K562 (cell line): ENCODE measurements around the gene ERAL1. TPM values are rescaled to one million over a fixed set of nuclear protein-coding genes. Genes with fewer than 3 reads are reported as not detected.

Source experiments
- ATAC-seq: fragments of 200-7000 bp; cut with Tn5 transposase; 3 replicates; pipeline ENCODE4 v1.9.1; 2020; ENCODE audit warnings: moderate library complexity
- BruUV-seq: library from RNA; stranded (reverse); fragments of 400-500 nt; replicated peaks from 2 replicates; lab custom pipeline; 2021; lab: Mats Ljungman, UMichigan
- CTCF ChIA-PET: fragments of 300-600 bp; formaldehyde crosslinking; extraction: SDS; loops from one replicate; lab custom pipeline; 2021; ENCODE audit warnings: low intra/inter-chr PET ratio; lab: Yijun Ruan, JAX
- POLR2A ChIA-PET: fragments of 300-600, 350-650 bp; sonication (Branson Sonifier 250); formaldehyde crosslinking; extraction: SDS; loops from one replicate; lab custom pipeline; 2021; ENCODE audit warnings: antibody characterized with exemption, inconsistent platforms; lab: Yijun Ruan, JAX
- DNase-seq, 4 experiments: peaks; one replicate each; pipeline versions ENCODE4 v3.0.0 to v3.0.0-alpha.2; 2011 to 2018; ENCODE audit warnings: low spot score in 3 of 4, mixed read lengths in 3 of 4; ENCODE audit errors: extremely low read depth in 1 of 4
- FAIRE-seq: peaks from 2 replicates; lab custom pipeline; 2011; peaks lifted over from hg19 to GRCh38; lab: Jason Lieb, UNC
- H2AFZ ChIP-seq: 2 replicates; pipeline ENCODE4 v1.6.0; 2011; ENCODE audit warnings: low read depth, low read length, control low read depth, inconsistent platforms
- H3K27ac ChIP-seq: fragments of 200-600 bp; 3 replicates; pipeline ENCODE4 v1.8.0; 2011; ENCODE audit warnings: low read depth, mild to moderate bottlenecking, control low read depth, inconsistent platforms, low read length, moderate library complexity, mixed read lengths; ENCODE audit errors: extremely low read depth
- H3K27me3 ChIP-seq, 2 experiments: fragments of 300-600 bp in 1 of 2; 2 replicates in 1 of 2; 3 replicates in 1 of 2; pipeline versions ENCODE4 v1.6.0 to v1.8.0; 2011; ENCODE audit warnings: inconsistent platforms in 2 of 2, low read length in 2 of 2, mild to moderate bottlenecking in 1 of 2, mixed read lengths in 1 of 2, moderate library complexity in 1 of 2; ENCODE audit not compliant: control insufficient read depth in 2 of 2, insufficient read depth in 2 of 2
- H3K36me3 ChIP-seq: fragments of 300-600 bp; 3 replicates; pipeline ENCODE4 v1.8.0; 2011; ENCODE audit warnings: mild to moderate bottlenecking, low read length, inconsistent platforms; ENCODE audit not compliant: control insufficient read depth, insufficient read depth
- H3K4me1 ChIP-seq, 2 experiments: fragments of 200-600 bp in 1 of 2; replicated peaks in 1 of 2; 2 replicates in 1 of 2; 3 replicates in 1 of 2; pipeline versions ENCODE4 v1.5.1 to v1.8.0; 2011; ENCODE audit warnings: inconsistent platforms in 2 of 2, low read length in 2 of 2, mild to moderate bottlenecking in 1 of 2, mixed read lengths in 1 of 2, moderate library complexity in 1 of 2; ENCODE audit not compliant: control insufficient read depth in 2 of 2, insufficient read depth in 2 of 2
- H3K4me2 ChIP-seq: 2 replicates; pipeline ENCODE4 v1.6.1; 2011; ENCODE audit warnings: low read length, control low read depth, inconsistent platforms, mixed read lengths; ENCODE audit not compliant: insufficient read depth
- H3K4me3 ChIP-seq: fragments of 200-600 bp; sonication (generic), shearing (Covaris generic); 2 replicates; pipeline ENCODE4 v1.5.1; 2016; ENCODE audit warnings: control low read depth, inconsistent platforms
- H3K79me2 ChIP-seq: fragments of 200-600 bp; 3 replicates; pipeline ENCODE4 v1.8.0; 2011; ENCODE audit warnings: low read length, inconsistent platforms; ENCODE audit not compliant: control insufficient read depth, insufficient read depth
- H3K9ac ChIP-seq, 2 experiments: 2 replicates each; pipeline versions ENCODE4 v1.6.0 to v1.6.1; 2011; ENCODE audit warnings: low read depth in 2 of 2, low read length in 2 of 2, control low read depth in 1 of 2, inconsistent platforms in 1 of 2, mild to moderate bottlenecking in 1 of 2, mixed read lengths in 1 of 2; ENCODE audit not compliant: insufficient read depth in 1 of 2
- H3K9me1 ChIP-seq: one replicate; pipeline ENCODE4 v1.6.0; 2011; ENCODE audit warnings: inconsistent platforms, mild to moderate bottlenecking, low read length, moderate library complexity; ENCODE audit not compliant: control insufficient read depth, insufficient read depth
- H3K9me3 ChIP-seq: replicated peaks from 2 replicates; pipeline ENCODE4 v1.5.1; 2011; ENCODE audit warnings: low read depth, low read length, inconsistent platforms; ENCODE audit not compliant: control insufficient read depth, insufficient read depth
- H4K20me1 ChIP-seq: replicated peaks from 2 replicates; pipeline ENCODE4 v1.6.1; 2011; ENCODE audit warnings: low read length, inconsistent platforms, mixed read lengths; ENCODE audit not compliant: control insufficient read depth, insufficient read depth
- JUND ChIP-seq, 2 experiments: IDR thresholded peaks; 2 replicates in 1 of 2; 3 replicates in 1 of 2; pipeline ENCODE4 v1.6.1; 2011; ENCODE audit warnings: borderline replicate concordance in 2 of 2, low read depth in 2 of 2, low read length in 2 of 2, improper control_type of control experiment in 1 of 2, missing biosample characterization in 1 of 2, missing genetic modification characterization in 1 of 2, missing genetic modification reagents in 1 of 2
- NFRKB ChIP-seq: fragments of 450-650 bp; IDR thresholded peaks from 2 replicates; pipeline ENCODE4 v1.6.1; 2016; ENCODE audit warnings: low read depth
- SMAD4 ChIP-seq: fragments of 250-450 bp; sonication (Bioruptor Pico); conservative IDR thresholded peaks from 2 replicates; pipeline ENCODE4 v1.8.0; 2021; ENCODE audit warnings: inconsistent platforms, mild to moderate bottlenecking, moderate library complexity
- SREBF2 ChIP-seq: sonication (generic); formaldehyde crosslinking; IDR thresholded peaks from 2 replicates; pipeline ENCODE4 v1.4.0; 2020; ENCODE audit warnings: mild to moderate bottlenecking, missing genetic modification reagents
- WGBS: fragments of 100-300 bp; shearing (Covaris generic); methylation state at CpG from one replicate; pipeline ENCODE4 v1.1.6; 2016; ENCODE audit warnings: low coverage, mixed read lengths; ENCODE audit not compliant: insufficient coverage; ENCODE audit errors: missing lambda C conversion rate; 5-methylcytosine and 5-hydroxymethylcytosine counted together
- in situ Hi-C: fragments of 300-500 bp; cut with MboI; formaldehyde crosslinking; loops from 4 replicates; pipeline ENCODE4 v1.15.0; 2018; ENCODE audit warnings: inconsistent platforms, mixed read lengths
- intact Hi-C: fragments of 100-400 bp; cut with micrococcal nuclease; formaldehyde crosslinking; loops from 2 replicates; pipeline ENCODE4 v1.14.2; 2022
- polyA plus RNA-seq, 8 experiments: library from polyadenylated mRNA; depleted of rRNA in 4 of 8; stranded (reverse) in 5 of 8; unstranded in 3 of 8; fragments of >200 nt; fragmentation: Nextera tagmentation in 2 of 8; fragmentation: Illumina TruSeq in 1 of 8; extraction: Ambion mirVana in 2 of 8; extraction: Trizol in 1 of 8; gene quantifications; 2 replicates each; pipeline versions ENCODE4 v1.2.1 to v1.2.3, GENCODE V29; 2011 to 2014; ENCODE audit warnings: inconsistent platforms in 1 of 8, missing spikeins in 1 of 8
- total RNA-seq, 7 experiments: library from RNA; depleted of rRNA in 6 of 7; stranded (reverse); fragments of >200 nt in 6 of 7; fragmentation: Illumina TruSeq in 2 of 7; extraction: Trizol in 2 of 7; gene quantifications; 2 replicates each; pipeline versions ENCODE4 v1.2.1 to v1.2.3, GENCODE V29; 2011 to 2021; ENCODE audit warnings: low replicate concordance in 1 of 7
- TF ChIP-seq, protein P1 (sequence below): fragments of 450-650 bp; IDR thresholded peaks from 2 replicates; pipeline ENCODE4 v1.6.1; 2017; ENCODE audit warnings: antibody characterized with exemption, mild to moderate bottlenecking
- TF ChIP-seq, protein P2 (sequence below), 2 experiments: fragments of 150-350 bp in 1 of 2; IDR thresholded peaks; 2 replicates each; pipeline ENCODE4 v1.6.1; 2012 to 2016; ENCODE audit warnings: low read depth in 2 of 2, low read length in 2 of 2, mild to moderate bottlenecking in 1 of 2, moderate library complexity in 1 of 2
- TF ChIP-seq, protein P3 (sequence below): fragments of 250-450 bp; sonication (Bioruptor Pico); IDR thresholded peaks from 2 replicates; pipeline ENCODE4 v1.5.0; 2020; ENCODE audit warnings: mild to moderate bottlenecking

Gene ERAL1
- total and polyA plus RNA-seq, 9 of the 15 experiments (the other 6 are each of a cell fraction or from before 2014, with no cell fraction given): 37.5 to 351 (median 106) TPM

DNA sequence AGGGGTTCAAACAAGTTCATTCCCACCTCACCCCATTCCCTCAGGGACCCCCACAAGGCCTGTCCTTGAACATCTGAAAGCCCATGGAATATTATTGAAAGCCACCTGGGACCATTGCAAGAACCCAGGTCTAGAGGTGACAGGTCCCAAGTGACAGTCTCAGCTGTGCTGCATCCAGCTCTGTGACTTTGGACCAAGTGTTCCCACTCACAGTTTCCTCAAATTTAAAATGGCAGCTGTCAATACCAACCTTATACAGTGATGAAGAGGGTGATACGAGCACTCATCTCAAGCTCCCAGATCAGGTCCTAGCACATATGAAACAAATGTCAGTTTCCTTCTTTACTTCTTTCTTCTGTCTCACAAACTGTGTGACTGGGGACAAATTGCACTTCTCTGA lies 9.1 kb downstream of the ERAL1 start:
- no peak overlapping the region for H3K4me3 ChIP-seq
- FAIRE-seq: peak; percentile 51
- POLR2A ChIA-PET: interaction anchor here (0.8 to 1.6 kb wide), 7 partner anchors 8 to 100 kb away, joined by 3 to 4 read pairs (median 3); partner anchors contain the start of gene ERAL1
- no peak for DNase-seq
- in situ Hi-C loops (no loop called here), intact Hi-C loops (loop anchor here (5.0 kb wide), 2 partner anchors 38 to 137 kb away; partner anchors contain the start of genes DHRS13, NEK8 and TLCD1)
- H3K36me3 ChIP-seq: peaks cover 21% of the 10 kb centered on the region
- no peaks in the 10 kb centered on the region for H3K27me3 ChIP-seq
- H2AFZ ChIP-seq: 0 out of 2 replicates have a peak overlapping the region, but pooled peaks have one; percentile 2
- no peaks in the 10 kb centered on the region for H4K20me1 ChIP-seq
- 92% methylated on average over 1 of the region's 1 CpG for WGBS
- ATAC-seq: no peak
- H3K9ac ChIP-seq: peak overlapping the region; percentile 15 to 78; a peak in 3 of 4 replicates
- H3K9me1 ChIP-seq: no peaks in the 10 kb centered on the region
- TF ChIP-seq NFRKB (peak; percentile 15; the same call in 1 of the 2 replicates), JUND (IDR thresholded peaks at IDR 0.05; ENCODE audit: borderline replicate concordance, low read depth, low read length) (no peak), JUND (tag; IDR thresholded peaks at IDR 0.05; ENCODE audit: borderline replicate concordance, low read depth, low read length) (0 out of 3 replicates have a peak, but pooled peaks have one; percentile 25), SREBF2 (CRISPR knock-in tag) (no peak), SMAD4 (no peak)
- TF ChIP-seq, protein P1, sequence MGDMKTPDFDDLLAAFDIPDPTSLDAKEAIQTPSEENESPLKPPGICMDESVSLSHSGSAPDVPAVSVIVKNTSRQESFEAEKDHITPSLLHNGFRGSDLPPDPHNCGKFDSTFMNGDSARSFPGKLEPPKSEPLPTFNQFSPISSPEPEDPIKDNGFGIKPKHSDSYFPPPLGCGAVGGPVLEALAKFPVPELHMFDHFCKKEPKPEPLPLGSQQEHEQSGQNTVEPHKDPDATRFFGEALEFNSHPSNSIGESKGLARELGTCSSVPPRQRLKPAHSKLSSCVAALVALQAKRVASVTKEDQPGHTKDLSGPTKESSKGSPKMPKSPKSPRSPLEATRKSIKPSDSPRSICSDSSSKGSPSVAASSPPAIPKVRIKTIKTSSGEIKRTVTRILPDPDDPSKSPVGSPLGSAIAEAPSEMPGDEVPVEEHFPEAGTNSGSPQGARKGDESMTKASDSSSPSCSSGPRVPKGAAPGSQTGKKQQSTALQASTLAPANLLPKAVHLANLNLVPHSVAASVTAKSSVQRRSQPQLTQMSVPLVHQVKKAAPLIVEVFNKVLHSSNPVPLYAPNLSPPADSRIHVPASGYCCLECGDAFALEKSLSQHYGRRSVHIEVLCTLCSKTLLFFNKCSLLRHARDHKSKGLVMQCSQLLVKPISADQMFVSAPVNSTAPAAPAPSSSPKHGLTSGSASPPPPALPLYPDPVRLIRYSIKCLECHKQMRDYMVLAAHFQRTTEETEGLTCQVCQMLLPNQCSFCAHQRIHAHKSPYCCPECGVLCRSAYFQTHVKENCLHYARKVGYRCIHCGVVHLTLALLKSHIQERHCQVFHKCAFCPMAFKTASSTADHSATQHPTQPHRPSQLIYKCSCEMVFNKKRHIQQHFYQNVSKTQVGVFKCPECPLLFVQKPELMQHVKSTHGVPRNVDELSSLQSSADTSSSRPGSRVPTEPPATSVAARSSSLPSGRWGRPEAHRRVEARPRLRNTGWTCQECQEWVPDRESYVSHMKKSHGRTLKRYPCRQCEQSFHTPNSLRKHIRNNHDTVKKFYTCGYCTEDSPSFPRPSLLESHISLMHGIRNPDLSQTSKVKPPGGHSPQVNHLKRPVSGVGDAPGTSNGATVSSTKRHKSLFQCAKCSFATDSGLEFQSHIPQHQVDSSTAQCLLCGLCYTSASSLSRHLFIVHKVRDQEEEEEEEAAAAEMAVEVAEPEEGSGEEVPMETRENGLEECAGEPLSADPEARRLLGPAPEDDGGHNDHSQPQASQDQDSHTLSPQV: peak; percentile 75
- TF ChIP-seq, protein P2, sequence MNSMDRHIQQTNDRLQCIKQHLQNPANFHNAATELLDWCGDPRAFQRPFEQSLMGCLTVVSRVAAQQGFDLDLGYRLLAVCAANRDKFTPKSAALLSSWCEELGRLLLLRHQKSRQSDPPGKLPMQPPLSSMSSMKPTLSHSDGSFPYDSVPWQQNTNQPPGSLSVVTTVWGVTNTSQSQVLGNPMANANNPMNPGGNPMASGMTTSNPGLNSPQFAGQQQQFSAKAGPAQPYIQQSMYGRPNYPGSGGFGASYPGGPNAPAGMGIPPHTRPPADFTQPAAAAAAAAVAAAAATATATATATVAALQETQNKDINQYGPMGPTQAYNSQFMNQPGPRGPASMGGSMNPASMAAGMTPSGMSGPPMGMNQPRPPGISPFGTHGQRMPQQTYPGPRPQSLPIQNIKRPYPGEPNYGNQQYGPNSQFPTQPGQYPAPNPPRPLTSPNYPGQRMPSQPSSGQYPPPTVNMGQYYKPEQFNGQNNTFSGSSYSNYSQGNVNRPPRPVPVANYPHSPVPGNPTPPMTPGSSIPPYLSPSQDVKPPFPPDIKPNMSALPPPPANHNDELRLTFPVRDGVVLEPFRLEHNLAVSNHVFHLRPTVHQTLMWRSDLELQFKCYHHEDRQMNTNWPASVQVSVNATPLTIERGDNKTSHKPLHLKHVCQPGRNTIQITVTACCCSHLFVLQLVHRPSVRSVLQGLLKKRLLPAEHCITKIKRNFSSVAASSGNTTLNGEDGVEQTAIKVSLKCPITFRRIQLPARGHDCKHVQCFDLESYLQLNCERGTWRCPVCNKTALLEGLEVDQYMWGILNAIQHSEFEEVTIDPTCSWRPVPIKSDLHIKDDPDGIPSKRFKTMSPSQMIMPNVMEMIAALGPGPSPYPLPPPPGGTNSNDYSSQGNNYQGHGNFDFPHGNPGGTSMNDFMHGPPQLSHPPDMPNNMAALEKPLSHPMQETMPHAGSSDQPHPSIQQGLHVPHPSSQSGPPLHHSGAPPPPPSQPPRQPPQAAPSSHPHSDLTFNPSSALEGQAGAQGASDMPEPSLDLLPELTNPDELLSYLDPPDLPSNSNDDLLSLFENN (IDR thresholded peaks at IDR 0.05; ENCODE audit: low read depth in 2 of 2, low read length in 2 of 2): no peak
- TF ChIP-seq, protein P3, sequence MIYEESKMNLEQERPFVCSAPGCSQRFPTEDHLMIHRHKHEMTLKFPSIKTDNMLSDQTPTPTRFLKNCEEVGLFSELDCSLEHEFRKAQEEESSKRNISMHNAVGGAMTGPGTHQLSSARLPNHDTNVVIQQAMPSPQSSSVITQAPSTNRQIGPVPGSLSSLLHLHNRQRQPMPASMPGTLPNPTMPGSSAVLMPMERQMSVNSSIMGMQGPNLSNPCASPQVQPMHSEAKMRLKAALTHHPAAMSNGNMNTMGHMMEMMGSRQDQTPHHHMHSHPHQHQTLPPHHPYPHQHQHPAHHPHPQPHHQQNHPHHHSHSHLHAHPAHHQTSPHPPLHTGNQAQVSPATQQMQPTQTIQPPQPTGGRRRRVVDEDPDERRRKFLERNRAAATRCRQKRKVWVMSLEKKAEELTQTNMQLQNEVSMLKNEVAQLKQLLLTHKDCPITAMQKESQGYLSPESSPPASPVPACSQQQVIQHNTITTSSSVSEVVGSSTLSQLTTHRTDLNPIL (CRISPR knock-in tag): 0 out of 2 replicates have a peak, but pooled peaks have one; percentile 21
- peak overlapping the region; percentile 51 for H3K4me2 ChIP-seq
- H3K27ac ChIP-seq: peak overlapping the region; percentile 94
- CTCF ChIA-PET: interaction anchor here (0.7 kb wide), 1 partner anchor 60 kb away, joined by 4 read pairs; no protein-coding TSS in a partner anchor
- peaks cover 56% of the 10 kb centered on the region for H3K79me2 ChIP-seq
- no peaks in the 10 kb centered on the region for H3K9me3 ChIP-seq
- peaks cover 71 to 72% of the 10 kb centered on the region in 2 experiments for H3K4me1 ChIP-seq
- BruUV-seq: no TSS peak
